D721Med (cell line): ENCODE measurements around the gene PLA2G4F.

ENCODE experiments used
- DNase-seq: peaks from one replicate; pipeline ENCODE4 v3.0.0; 2011; ENCODE audit warnings: low spot score; ENCODE audit not compliant: insufficient read length
- FAIRE-seq: peaks from 2 replicates; lab custom pipeline; 2011; peaks lifted over from hg19 to GRCh38; lab: Jason Lieb, UNC
- CTCF ChIP-seq: IDR thresholded peaks from 2 replicates; pipeline ENCODE4 v1.5.1; 2012; ENCODE audit warnings: mild to moderate bottlenecking, control low read depth; ENCODE audit not compliant: insufficient read depth; ENCODE audit errors: missing control alignments

Gene PLA2G4F

GRCh38 chr15:42194513-42194912 lies 38.1 kb upstream of the PLA2G4F start:
- no peak for FAIRE-seq
- no peak for DNase-seq
- no peak for TF ChIP-seq CTCF

DNA sequence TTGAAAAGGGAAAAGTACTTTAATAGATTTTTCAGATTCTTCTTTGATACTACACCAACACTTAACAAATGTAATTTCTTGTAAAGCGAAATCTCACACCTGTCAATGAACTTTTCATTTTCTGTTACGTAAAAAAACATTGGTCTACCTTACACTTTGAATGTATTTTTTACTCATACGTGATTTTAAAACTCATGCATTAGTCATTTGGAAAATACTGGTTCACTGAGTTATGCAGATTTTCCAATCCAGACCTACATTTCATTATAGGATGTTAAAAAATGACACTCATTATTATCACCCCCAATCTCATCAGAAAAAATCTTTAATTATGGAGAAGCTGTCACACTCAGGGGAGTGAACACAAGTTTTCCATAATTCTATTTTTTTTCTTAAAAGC lies 36.9 kb upstream of the PLA2G4F start:
- DNase-seq (no peak), FAIRE-seq (no peak)
- no peak for TF ChIP-seq CTCF

DNA sequence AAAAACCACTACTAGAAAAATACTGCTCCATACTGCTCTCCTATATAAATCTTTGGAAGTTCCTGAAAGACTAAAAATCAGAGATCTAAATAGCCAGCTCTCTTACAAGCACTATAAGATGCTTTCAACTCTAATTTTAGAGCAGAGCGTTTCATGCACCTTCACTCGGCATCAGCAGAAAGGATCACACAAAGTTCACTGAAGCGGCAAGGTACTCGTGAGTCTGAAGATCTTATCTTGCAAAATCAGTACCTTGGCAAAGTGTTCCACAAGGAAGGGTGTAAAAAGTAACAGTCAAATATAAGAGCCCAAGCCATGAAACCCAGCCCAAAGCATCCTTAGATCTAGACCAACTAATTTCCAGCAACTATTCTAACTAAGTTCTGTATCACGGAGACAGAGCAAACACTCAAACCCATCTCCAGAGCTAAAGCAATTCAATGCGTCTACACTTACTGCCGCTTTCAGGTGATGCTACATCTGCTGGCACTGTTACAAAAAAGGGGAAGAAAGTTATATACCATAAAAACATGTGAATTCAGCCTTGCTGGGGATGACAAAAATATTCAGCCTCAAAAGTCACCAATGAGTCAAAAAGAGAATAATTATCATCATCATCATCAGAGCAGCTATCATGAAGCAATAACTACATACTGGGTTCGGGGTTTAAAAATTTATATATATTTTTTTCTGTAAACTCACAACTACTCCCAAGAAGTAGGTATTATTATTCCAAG lies 35.3 kb upstream of the PLA2G4F start:
- DNase-seq (no peak), FAIRE-seq (no peak)
- TF ChIP-seq CTCF = no peak

- FAIRE-seq (no peak), DNase-seq (no peak)
- TF ChIP-seq CTCF = no peak
Observed at GRCh38 chr15:42190370-42190769, 33.9 kb upstream of the PLA2G4F start.

DNA sequence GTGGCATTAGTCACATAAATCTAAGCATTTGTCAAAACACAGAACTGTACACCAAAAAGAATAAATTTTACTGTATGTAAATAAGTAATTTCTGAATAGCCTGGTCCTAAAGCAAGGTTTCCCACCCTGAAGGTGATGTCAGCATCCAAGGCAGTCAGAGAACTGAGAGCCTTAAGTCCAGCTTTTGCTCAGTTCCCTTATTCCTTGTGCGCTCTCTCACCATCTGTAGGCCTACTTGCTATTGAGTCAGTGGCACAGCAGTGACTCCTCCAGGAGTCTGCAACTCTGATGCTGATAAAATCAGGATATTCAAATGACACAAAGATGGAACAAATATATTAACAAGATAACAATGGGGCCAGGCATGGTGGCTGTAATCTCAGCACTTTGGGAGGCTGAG lies 29.4 kb upstream of the PLA2G4F start:
- FAIRE-seq (no peak), DNase-seq (no peak)
- no peak for TF ChIP-seq CTCF

GRCh38 chr15:42184736-42185135 lies 28.3 kb upstream of the PLA2G4F start:
- no peak for TF ChIP-seq CTCF
- FAIRE-seq = no peak
- no peak for DNase-seq

- DNase-seq (no peak), FAIRE-seq (no peak)
- no peak for TF ChIP-seq CTCF
Observed at GRCh38 chr15:42184296-42184695, 27.9 kb upstream of the PLA2G4F start.
